ENCODE data around the gene SRBD1. TPM values are rescaled to one million over a fixed set of nuclear protein-coding genes. Genes with fewer than 3 reads are reported as not detected.

The SRBD1 gene
- total RNA-seq, 1 experiment from 2014 or later, result 33.3 TPM

- Histone ChIP-seq H3K4me3 (no peak overlapping the region), H3K27me3 (no peaks in the 10 kb centered on the region), H3K4me1 (no peaks in the 10 kb centered on the region), H3K36me3 (peaks cover 12% of the 10 kb centered on the region), H3K27ac (no peak overlapping the region), H3K9me3 (replicated peaks) (no peaks in the 10 kb centered on the region)
- no peak for DNase-seq
Measured at GRCh38 chr2:45559436-45559835, 51.6 kb downstream of the SRBD1 start.

- no peak overlapping the region for H3K27ac ChIP-seq
- no peak for DNase-seq
Measured at GRCh38 chr2:45554742-45555140, 56.3 kb downstream of the SRBD1 start.

DNA sequence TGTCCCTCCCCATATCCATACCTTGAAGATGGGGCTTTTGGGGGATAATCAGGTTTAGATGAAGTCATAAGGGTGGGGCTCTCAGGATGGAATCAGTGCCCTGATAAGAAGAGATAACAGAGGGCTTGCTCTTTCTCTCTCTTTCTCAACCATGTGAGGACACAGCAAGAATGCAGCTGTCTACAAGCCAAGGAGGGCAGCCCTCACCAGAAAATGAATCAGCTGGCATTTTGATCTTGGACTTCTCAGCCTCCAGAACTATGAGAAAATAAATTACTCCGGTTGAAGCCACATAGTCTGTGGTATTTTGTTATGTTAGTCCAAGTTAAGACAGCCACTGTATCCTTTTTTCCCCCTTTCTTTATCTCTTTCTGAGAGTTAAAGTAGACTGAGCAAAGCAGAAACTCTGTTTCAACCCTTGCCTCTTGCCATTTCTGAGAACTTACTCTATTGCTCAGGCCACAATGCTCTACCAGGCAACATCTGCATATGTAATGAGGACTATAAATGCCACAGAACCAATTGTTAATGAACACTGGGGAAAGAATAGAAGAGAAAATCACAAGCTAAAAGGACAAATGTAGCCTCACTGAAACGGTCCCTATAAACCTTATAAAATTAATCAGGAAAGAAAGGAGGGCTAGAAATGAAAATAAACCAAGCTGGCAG lies 56.9 kb downstream of the SRBD1 start:
- no peaks in the 10 kb centered on the region for H3K27me3 ChIP-seq
- no peak overlapping the region for H3K27ac ChIP-seq
- no peak overlapping the region for H3K4me3 ChIP-seq
- H3K36me3 ChIP-seq, result peaks cover 17% of the 10 kb centered on the region
- no peak for DNase-seq
- no peaks in the 10 kb centered on the region for H3K9me3 ChIP-seq (replicated peaks)
- no peaks in the 10 kb centered on the region for H3K4me1 ChIP-seq

More at GRCh38 chr2:45554742-45555140, 56.3 kb downstream of the SRBD1 start:
- no peaks in the 10 kb centered on the region for H3K4me1 ChIP-seq
- peaks cover 20% of the 10 kb centered on the region for H3K36me3 ChIP-seq
- no peak overlapping the region for H3K4me3 ChIP-seq
- no peaks in the 10 kb centered on the region for H3K27me3 ChIP-seq
- H3K9me3 ChIP-seq (replicated peaks), result no peaks in the 10 kb centered on the region

GRCh38 chr2:45551862-45552261 lies 59.2 kb downstream of the SRBD1 start:
- no peak overlapping the region for H3K4me3 ChIP-seq
- no peak for DNase-seq
- H3K36me3 ChIP-seq, result peaks cover 16% of the 10 kb centered on the region

DNA sequence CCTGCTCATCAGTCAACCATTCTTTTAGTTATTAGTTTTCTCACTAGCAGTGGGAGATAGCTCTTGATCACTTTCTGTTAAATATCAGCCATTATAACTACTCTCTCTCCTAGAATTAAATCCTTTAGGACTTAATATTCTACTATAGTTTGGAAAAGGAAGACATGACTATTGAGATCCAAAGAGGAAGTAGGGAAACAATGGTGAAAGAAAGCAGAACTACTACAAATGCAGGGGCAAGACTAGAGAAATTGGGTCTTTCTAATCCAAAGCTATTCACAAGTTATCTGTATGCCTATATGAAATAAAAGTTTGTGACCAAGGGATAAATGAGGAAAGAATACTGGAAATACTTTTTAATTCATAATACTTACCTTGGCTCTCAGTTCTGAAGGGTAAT lies 65.1 kb downstream of the SRBD1 start:
- Histone ChIP-seq H3K4me1 (no peaks in the 10 kb centered on the region), H3K9me3 (replicated peaks) (no peaks in the 10 kb centered on the region; the same call in 1 of the 2 replicates), H3K4me3 (no peak overlapping the region), H3K27me3 (no peaks in the 10 kb centered on the region), H3K27ac (no peak overlapping the region), H3K36me3 (peaks cover 37% of the 10 kb centered on the region)
- no peak for DNase-seq

More at GRCh38 chr2:45551862-45552261, 59.2 kb downstream of the SRBD1 start:
- H3K4me1 ChIP-seq, result no peaks in the 10 kb centered on the region
- H3K27ac ChIP-seq, result no peak overlapping the region
- H3K27me3 ChIP-seq, result no peaks in the 10 kb centered on the region
- H3K9me3 ChIP-seq (replicated peaks), result no peaks in the 10 kb centered on the region

GRCh38 chr2:45543257-45543656 lies 67.8 kb downstream of the SRBD1 start:
- no peaks in the 10 kb centered on the region; the same call in 1 of the 2 replicates for H3K9me3 ChIP-seq (replicated peaks)
- no peaks in the 10 kb centered on the region for H3K4me1 ChIP-seq
- no peak for DNase-seq
- no peak overlapping the region for H3K4me3 ChIP-seq
- H3K27me3 ChIP-seq, result no peaks in the 10 kb centered on the region
- peaks cover 49% of the 10 kb centered on the region for H3K36me3 ChIP-seq
- no peak overlapping the region for H3K27ac ChIP-seq

DNA sequence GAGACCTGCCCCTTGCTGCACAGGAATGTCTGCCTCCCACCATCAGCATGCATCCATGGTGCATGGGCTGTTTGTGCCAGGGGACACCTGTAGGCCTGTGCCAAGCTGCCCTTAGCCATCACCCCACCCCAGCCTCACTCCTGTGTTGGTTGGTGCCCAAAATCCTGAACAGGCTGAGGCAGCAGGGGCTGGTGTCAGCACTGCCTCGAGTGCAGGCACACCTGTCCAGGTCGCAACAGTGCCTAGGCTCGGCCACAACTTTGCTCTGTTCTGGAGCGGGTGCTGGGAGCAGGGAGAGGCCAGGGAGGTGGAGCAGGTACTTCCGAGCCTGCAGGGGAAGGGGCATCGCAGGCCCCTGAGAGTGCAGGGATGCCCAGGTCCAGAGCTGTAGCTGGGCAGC lies 69.1 kb downstream of the SRBD1 start:
- Histone ChIP-seq H3K4me1 (no peaks in the 10 kb centered on the region), H3K27ac (no peak overlapping the region), H3K4me3 (no peak overlapping the region), H3K9me3 (replicated peaks) (no peaks in the 10 kb centered on the region; the same call in 1 of the 2 replicates), H3K36me3 (peaks cover 48% of the 10 kb centered on the region), H3K27me3 (no peaks in the 10 kb centered on the region)
- no peak for DNase-seq

- Histone ChIP-seq H3K27me3 (no peaks in the 10 kb centered on the region), H3K4me1 (no peaks in the 10 kb centered on the region), H3K27ac (no peak overlapping the region), H3K4me3 (no peak overlapping the region), H3K9me3 (replicated peaks) (no peaks in the 10 kb centered on the region; the same call in 1 of the 2 replicates), H3K36me3 (peaks cover 45% of the 10 kb centered on the region)
- DNase-seq, result peak in 1 of 2 experiments; percentile 15
Measured at GRCh38 chr2:45541450-45541849, 69.6 kb downstream of the SRBD1 start.

DNA sequence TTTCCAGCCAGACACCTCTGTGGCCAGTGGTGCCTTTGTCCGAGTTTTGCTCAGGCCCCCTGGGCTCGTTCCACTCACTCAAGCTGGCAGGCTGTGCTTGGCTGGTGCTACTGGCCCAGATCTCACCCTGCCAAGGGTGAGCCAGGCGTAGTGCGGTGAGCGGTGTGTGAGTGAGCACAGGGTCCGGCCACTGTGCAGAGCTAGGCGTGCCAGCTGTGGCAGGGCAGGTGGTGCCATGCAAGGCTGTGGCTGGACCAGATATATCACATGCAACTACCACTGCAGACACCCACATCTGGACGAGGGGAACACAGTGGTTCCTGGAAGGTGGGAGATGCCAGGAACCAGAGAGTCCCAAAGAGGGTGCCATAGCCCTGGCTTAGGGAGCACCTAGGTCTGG lies 70.1 kb downstream of the SRBD1 start:
- no peak for DNase-seq
- Histone ChIP-seq H3K36me3 (peaks cover 40% of the 10 kb centered on the region), H3K9me3 (replicated peaks) (no peaks in the 10 kb centered on the region; the same call in 1 of the 2 replicates), H3K4me1 (no peaks in the 10 kb centered on the region), H3K27ac (no peak overlapping the region), H3K27me3 (no peaks in the 10 kb centered on the region), H3K4me3 (no peak overlapping the region)

DNA sequence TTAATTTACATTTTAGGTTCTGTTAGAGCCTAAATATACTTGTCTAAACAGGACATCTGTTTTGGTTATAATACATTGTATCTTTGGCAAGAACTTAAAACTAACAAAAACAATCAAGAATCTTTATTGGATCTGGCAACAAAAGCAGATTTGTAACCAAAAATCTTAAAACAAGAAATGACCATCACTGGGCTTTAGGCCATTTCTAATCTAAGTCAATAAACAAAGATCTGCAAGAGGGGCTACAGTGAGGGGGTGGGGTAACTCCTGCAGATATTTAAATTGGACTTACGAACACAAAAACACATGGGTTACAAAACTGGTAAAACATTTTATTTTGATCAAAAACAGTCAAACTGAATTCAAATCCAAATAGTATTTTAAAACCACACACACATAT lies 77.3 kb downstream of the SRBD1 start:
- no peak overlapping the region for H3K4me3 ChIP-seq
- no peaks in the 10 kb centered on the region for H3K27me3 ChIP-seq
- no peaks in the 10 kb centered on the region for H3K9me3 ChIP-seq (replicated peaks)
- no peak for DNase-seq
- peaks cover under 1% of the 10 kb centered on the region; the same call in 1 of the 2 replicates for H3K36me3 ChIP-seq
- H3K27ac ChIP-seq, result no peak overlapping the region
- H3K4me1 ChIP-seq, result no peaks in the 10 kb centered on the region

DNA sequence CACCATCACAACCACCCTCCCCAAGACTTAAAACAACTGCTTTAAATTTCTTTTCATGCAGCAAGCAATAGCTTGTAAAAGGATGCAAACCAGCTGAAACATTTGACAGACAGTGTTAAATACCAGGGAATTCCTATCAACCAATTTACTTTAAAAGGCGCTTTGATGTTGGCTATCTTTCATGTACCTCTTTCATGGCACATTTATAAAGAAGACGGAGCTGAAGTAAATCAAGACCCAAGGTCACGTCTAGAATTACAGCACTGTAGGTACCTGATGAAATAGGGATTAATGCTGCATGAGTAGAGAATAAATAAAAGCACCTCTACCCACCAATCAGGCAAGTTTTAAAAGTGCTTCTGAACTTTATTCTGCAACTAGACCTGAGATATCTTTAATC lies 78.9 kb downstream of the SRBD1 start:
- Histone ChIP-seq H3K36me3 (peaks cover 2% of the 10 kb centered on the region; the same call in 1 of the 2 replicates), H3K9me3 (replicated peaks) (no peaks in the 10 kb centered on the region), H3K27me3 (no peaks in the 10 kb centered on the region), H3K4me1 (no peaks in the 10 kb centered on the region), H3K27ac (no peak overlapping the region), H3K4me3 (no peak overlapping the region)
- no peak for DNase-seq

- Histone ChIP-seq H3K27me3 (no peaks in the 10 kb centered on the region), H3K27ac (no peak overlapping the region), H3K9me3 (replicated peaks) (no peaks in the 10 kb centered on the region; the same call in 1 of the 2 replicates), H3K4me1 (no peaks in the 10 kb centered on the region), H3K4me3 (no peak overlapping the region), H3K36me3 (peaks cover 5% of the 10 kb centered on the region; the same call in 1 of the 2 replicates)
- DNase-seq, result no peak
Measured at GRCh38 chr2:45524016-45524415, 87.1 kb downstream of the SRBD1 start.

GRCh38 chr2:45518546-45518945 lies 92.5 kb downstream of the SRBD1 start:
- DNase-seq, result no peak
- Histone ChIP-seq H3K27me3 (no peaks in the 10 kb centered on the region), H3K9me3 (replicated peaks) (no peaks in the 10 kb centered on the region), H3K4me1 (no peaks in the 10 kb centered on the region), H3K36me3 (no peaks in the 10 kb centered on the region), H3K27ac (no peak overlapping the region), H3K4me3 (no peak overlapping the region)

GRCh38 chr2:45510701-45511420 lies 100.2 kb downstream of the SRBD1 start:
- Histone ChIP-seq H3K27ac (no peak overlapping the region), H3K36me3 (no peaks in the 10 kb centered on the region), H3K4me3 (no peak overlapping the region), H3K9me3 (replicated peaks) (no peaks in the 10 kb centered on the region; the same call in 1 of the 2 replicates), H3K27me3 (no peaks in the 10 kb centered on the region), H3K4me1 (no peaks in the 10 kb centered on the region)
- DNase-seq, result no peak

- DNase-seq, result no peak
- Histone ChIP-seq H3K27me3 (no peaks in the 10 kb centered on the region), H3K36me3 (no peaks in the 10 kb centered on the region), H3K9me3 (replicated peaks) (no peaks in the 10 kb centered on the region; the same call in 1 of the 2 replicates), H3K4me3 (no peak overlapping the region), H3K4me1 (no peaks in the 10 kb centered on the region), H3K27ac (no peak overlapping the region)
Measured at GRCh38 chr2:45506756-45507155, 104.3 kb downstream of the SRBD1 start.

All from SJCRH30 (cell line).